ENCODE measurements around the gene TSPAN9. TPM values are rescaled to one million over a fixed set of nuclear protein-coding genes. Genes with fewer than 3 reads are reported as not detected.

TSPAN9 gene
- total and polyA plus RNA-seq, 4 experiments from 2014 or later, result 0.67 to 0.84 TPM; not detected in 2

DNA sequence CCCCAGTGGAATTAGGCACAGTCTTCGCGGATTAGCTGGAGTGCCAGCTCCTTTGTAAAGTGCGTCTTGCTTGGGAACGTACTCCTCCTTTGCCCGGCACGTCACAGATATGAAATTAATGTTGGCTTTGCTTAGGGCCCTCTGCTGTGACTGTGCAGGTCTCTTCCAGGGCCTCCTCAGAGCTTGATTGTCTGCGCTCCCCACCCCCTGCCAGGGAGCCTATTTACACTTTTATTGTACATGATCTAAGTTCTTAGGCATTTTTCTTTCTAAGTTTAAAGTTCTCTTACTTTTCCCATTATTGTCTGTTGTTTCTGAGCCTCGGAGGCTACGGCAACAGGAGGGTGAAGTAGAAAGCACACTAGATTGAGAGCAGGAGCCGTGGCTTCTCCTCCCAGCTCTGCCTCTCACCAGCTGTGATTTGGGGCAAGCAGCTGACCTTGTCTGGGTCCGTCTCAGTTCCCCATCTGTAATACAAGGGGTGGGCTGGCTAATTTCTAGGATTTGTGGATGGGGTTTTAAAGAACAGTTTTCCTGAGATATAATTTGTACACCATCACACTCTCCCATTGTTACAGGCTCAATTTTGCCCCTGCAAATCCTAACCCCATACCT lies 81.8 kb downstream of the TSPAN9 start:
- no peaks in the 10 kb centered on the region for H3K36me3 Mint-ChIP-seq
- H3K4me3 ChIP-seq (ENCODE audit: low read length in 2 of 2), result no peak overlapping the region
- no peak overlapping the region for H3K4me3 Mint-ChIP-seq
- CTCF ChIA-PET (ENCODE audit: partially characterized antibody), result interaction anchor here (1.7 kb wide), 1 partner anchor 8 kb away, joined by 3 read pairs; no protein-coding TSS in a partner anchor
- no peak for DNase-seq
- peaks cover 0 to 13% of the 10 kb centered on the region in 2 donors for H3K27me3 Mint-ChIP-seq
- H3K36me3 ChIP-seq (ENCODE audit: insufficient read depth, low read length), result no peaks in the 10 kb centered on the region
- H3K27me3 ChIP-seq (ENCODE audit: insufficient read depth, low read length), result no peaks in the 10 kb centered on the region
- no peak overlapping the region for H3K27ac Mint-ChIP-seq
- H3K4me1 Mint-ChIP-seq, result no peaks in the 10 kb centered on the region
- POLR2A ChIA-PET (ENCODE audit: partially characterized antibody), result no interaction called here
- peaks cover 0 to 6% (median under 1%) of the 10 kb centered on the region in 8 donors for H3K9me3 Mint-ChIP-seq
- intact Hi-C loops (cut with micrococcal nuclease), result no loop called here
- no peaks in the 10 kb centered on the region for H3K9me3 ChIP-seq (ENCODE audit: control insufficient read depth in 1 of 2, low read length in 2 of 2)
- no peak overlapping the region for H3K27ac ChIP-seq (ENCODE audit: low read depth, low read length)
- H3K4me1 ChIP-seq (ENCODE audit: insufficient read depth, low read length), result no peaks in the 10 kb centered on the region

DNA sequence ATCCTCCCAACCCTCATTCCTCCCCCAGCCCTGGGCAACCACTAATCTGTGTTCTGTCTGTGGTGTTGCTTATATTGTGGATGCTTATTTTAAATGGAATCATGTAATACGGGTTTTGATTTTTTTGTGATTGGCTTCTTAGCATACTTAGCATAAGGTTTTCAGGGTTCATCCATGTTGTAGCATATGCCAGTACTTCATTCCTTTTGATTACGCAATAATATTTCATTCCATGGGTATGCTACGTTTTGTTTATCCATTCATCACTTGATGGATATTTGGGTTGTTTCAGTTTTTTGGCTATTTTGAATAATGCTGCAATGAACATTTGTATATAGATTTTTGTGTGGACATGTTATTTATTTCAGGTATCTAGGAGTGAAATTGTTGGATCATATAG lies 82.9 kb downstream of the TSPAN9 start:
- CTCF ChIA-PET (ENCODE audit: partially characterized antibody), result no interaction called here
- POLR2A ChIA-PET (ENCODE audit: partially characterized antibody), result no interaction called here

DNA sequence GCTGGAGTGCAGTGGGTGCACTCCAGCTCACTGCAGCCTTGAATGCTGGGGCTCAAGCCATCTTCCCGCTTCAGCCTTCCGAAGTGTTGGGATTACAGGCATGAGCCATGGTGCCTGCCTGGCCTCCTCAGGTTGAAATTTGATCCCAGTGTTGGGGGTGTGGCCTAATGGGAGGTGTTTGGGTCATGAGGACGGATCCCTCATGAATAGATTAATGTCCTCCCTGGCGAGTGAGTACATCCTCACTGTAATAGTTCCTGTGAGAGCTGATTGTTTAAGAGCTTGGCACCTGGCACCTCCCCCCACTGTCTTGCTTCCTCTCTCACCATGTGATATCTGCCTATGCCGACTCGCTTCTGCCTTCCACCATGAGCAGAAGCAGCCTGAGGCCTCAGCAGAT lies 84.7 kb downstream of the TSPAN9 start:
- Histone ChIP-seq H3K4me1 (ENCODE audit: insufficient read depth, low read length) (no peaks in the 10 kb centered on the region), H3K27ac (ENCODE audit: low read depth, low read length) (no peak overlapping the region), H3K27me3 (ENCODE audit: insufficient read depth, low read length) (no peaks in the 10 kb centered on the region), H3K36me3 (ENCODE audit: insufficient read depth, low read length) (no peaks in the 10 kb centered on the region), H3K4me3 (ENCODE audit: low read length in 2 of 2) (no peak overlapping the region), H3K9me3 (ENCODE audit: control insufficient read depth in 1 of 2, low read length in 2 of 2) (no peaks in the 10 kb centered on the region)
- Mint-ChIP-seq H3K27ac (no peak overlapping the region), H3K27me3 (peaks cover 0 to 15% of the 10 kb centered on the region in 2 donors), H3K4me3 (no peak overlapping the region), H3K9me3 (peaks cover 0 to 6% (median under 1%) of the 10 kb centered on the region in 8 donors), H3K36me3 (no peaks in the 10 kb centered on the region), H3K4me1 (no peaks in the 10 kb centered on the region)
- intact Hi-C loops (cut with micrococcal nuclease), result no loop called here
- no peak for DNase-seq
- ChIA-PET CTCF (ENCODE audit: partially characterized antibody) (no interaction called here), POLR2A (ENCODE audit: partially characterized antibody) (no interaction called here)

More for the DNA sequence above, 82.9 kb downstream of the TSPAN9 start:
- no peaks in the 10 kb centered on the region for H3K36me3 Mint-ChIP-seq
- Histone ChIP-seq H3K4me3 (ENCODE audit: low read length in 2 of 2) (no peak overlapping the region), H3K9me3 (ENCODE audit: control insufficient read depth in 1 of 2, low read length in 2 of 2) (no peaks in the 10 kb centered on the region), H3K36me3 (ENCODE audit: insufficient read depth, low read length) (no peaks in the 10 kb centered on the region), H3K27ac (ENCODE audit: low read depth, low read length) (no peak overlapping the region), H3K27me3 (ENCODE audit: insufficient read depth, low read length) (no peaks in the 10 kb centered on the region), H3K4me1 (ENCODE audit: insufficient read depth, low read length) (no peaks in the 10 kb centered on the region)
- H3K27ac Mint-ChIP-seq, result no peak overlapping the region
- H3K4me1 Mint-ChIP-seq, result no peaks in the 10 kb centered on the region
- DNase-seq, result no peak
- H3K9me3 Mint-ChIP-seq, result peaks cover 0 to 6% (median under 1%) of the 10 kb centered on the region in 8 donors
- no peak overlapping the region for H3K4me3 Mint-ChIP-seq
- peaks cover 0 to 15% of the 10 kb centered on the region in 2 donors for H3K27me3 Mint-ChIP-seq
- intact Hi-C loops (cut with micrococcal nuclease), result no loop called here

DNA sequence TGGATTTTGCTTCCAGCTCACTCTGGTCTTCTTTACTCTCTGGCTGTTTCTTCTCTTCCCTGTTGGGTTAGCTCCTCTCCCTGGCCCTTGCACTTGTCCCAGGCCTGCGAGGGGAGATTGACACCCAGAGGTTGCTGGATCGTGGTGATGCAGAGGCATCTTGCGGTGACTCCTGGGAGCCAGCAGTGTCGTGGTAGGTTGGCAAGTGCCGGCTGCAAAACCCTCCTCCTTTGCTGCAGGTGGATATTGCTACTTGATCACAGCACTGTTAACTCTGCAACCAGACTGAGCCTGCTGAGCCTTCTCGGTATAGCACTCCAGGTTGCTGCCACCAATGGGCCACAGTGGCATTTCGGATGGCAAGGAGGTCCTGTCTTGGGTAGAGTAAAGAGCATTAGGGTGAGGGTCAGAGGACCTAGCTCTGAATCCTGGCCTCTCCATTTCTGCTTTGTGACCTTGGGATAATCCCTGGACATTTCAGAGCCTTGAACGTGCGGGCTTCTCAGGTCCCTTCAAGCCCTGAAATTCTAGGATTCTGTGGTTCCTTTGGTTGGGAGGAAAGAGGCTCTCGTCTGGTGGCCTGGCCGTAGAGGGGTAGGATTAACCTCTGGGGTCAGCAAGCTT lies 87.4 kb downstream of the TSPAN9 start:
- Histone ChIP-seq H3K4me1 (ENCODE audit: insufficient read depth, low read length) (no peaks in the 10 kb centered on the region), H3K27me3 (ENCODE audit: insufficient read depth, low read length) (no peaks in the 10 kb centered on the region), H3K36me3 (ENCODE audit: insufficient read depth, low read length) (no peaks in the 10 kb centered on the region), H3K27ac (ENCODE audit: low read depth, low read length) (no peak overlapping the region), H3K9me3 (ENCODE audit: control insufficient read depth in 1 of 2, low read length in 2 of 2) (no peaks in the 10 kb centered on the region), H3K4me3 (ENCODE audit: low read length in 2 of 2) (no peak overlapping the region)
- no peak for DNase-seq
- Mint-ChIP-seq H3K4me1 (peaks cover 0 to 2% (median 0%) of the 10 kb centered on the region in 4 donors), H3K27ac (no peak overlapping the region), H3K9me3 (peaks cover 0 to 6% (median under 1%) of the 10 kb centered on the region in 8 donors), H3K4me3 (no peak overlapping the region), H3K36me3 (no peaks in the 10 kb centered on the region), H3K27me3 (peaks cover 0 to 21% of the 10 kb centered on the region in 2 donors)
- intact Hi-C loops (cut with micrococcal nuclease), result no loop called here
- CTCF ChIA-PET (ENCODE audit: partially characterized antibody), result interaction anchor here (0.6 kb wide), 1 partner anchor 1618 kb away, joined by 3 read pairs; no protein-coding TSS in a partner anchor
- POLR2A ChIA-PET (ENCODE audit: partially characterized antibody), result no interaction called here

DNA sequence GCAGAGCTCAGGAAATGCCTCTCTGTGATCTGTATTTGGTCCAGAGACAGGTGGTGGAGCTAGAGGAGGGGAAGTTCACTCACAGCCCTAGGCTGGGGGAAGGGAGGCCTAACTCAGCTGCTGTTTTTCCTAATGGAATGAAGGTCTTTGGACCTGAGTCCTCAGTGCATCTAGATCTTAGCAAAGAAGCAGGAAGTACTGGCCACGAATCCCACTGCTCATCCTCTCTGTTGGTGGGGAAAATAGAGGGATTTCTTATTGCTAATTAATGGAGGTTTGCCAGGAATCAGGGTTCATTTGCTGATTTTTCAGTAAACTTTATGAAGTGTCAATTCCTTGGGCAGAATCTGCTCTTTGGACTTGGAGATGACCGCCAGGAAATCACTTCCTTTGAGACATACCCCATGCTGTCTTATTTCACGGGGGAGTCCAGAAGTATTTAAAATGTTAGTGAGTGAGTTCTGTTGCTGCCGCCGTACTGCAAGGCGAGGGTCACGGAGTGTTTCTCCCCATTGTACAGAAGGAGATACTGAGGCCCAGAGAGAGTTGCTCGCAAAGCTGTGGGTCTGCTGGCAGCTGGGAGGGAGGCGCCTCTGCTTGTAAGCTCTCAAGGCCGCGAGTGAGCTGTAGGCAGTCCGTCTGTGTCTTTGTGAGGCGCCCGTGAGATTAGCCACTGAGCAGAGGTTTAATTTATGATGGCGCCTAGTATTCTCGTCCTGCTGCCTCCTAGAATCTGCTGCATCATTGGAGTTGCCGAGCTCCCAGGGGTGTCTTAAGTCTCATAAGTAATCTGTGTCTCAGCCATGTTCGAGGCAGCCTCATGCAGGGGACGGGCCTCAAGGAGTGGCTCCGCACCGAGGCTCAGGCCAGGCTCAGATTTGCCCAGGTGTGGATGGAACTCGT lies 88.2 kb downstream of the TSPAN9 start:
- no peaks in the 10 kb centered on the region for H3K27me3 ChIP-seq (ENCODE audit: insufficient read depth, low read length)
- intact Hi-C loops (cut with micrococcal nuclease), result no loop called here
- Mint-ChIP-seq H3K27me3 (peaks cover 0 to 21% of the 10 kb centered on the region in 2 donors), H3K4me3 (no peak overlapping the region), H3K27ac (no peak overlapping the region), H3K36me3 (no peaks in the 10 kb centered on the region), H3K9me3 (peaks cover 0 to 3% (median under 1%) of the 10 kb centered on the region in 8 donors), H3K4me1 (peaks cover 0 to 2% (median 0%) of the 10 kb centered on the region in 4 donors)
- no peaks in the 10 kb centered on the region for H3K36me3 ChIP-seq (ENCODE audit: insufficient read depth, low read length)
- ChIA-PET POLR2A (ENCODE audit: partially characterized antibody) (no interaction called here), CTCF (ENCODE audit: partially characterized antibody) (no interaction called here)
- H3K4me1 ChIP-seq (ENCODE audit: insufficient read depth, low read length), result no peaks in the 10 kb centered on the region
- no peak overlapping the region for H3K27ac ChIP-seq (ENCODE audit: low read depth, low read length)
- no peak overlapping the region for H3K4me3 ChIP-seq (ENCODE audit: low read length in 2 of 2)
- DNase-seq, result no peak
- no peaks in the 10 kb centered on the region for H3K9me3 ChIP-seq (ENCODE audit: control insufficient read depth in 1 of 2, low read length in 2 of 2)

DNA sequence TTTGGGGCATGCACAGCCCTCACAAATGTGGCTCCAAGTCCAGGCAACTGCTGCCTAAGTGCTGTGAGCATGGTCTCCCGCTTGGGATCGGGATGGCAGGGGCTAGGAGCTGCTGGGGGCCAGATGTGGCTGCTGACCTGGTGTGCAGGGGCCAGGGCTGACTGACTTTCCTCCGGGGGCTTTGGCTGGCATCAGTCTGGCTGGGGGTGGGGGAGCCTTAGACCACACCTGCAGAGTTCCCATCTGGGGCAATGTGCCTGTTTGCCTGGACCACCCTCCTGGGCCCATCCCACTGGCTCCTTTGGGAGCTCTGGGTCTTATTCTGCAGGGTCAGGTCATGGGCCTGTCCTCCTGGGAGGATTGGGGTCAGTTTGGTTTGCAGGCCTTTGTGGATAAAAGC lies 90.5 kb downstream of the TSPAN9 start:
- Histone ChIP-seq H3K27me3 (ENCODE audit: insufficient read depth, low read length) (no peaks in the 10 kb centered on the region), H3K27ac (ENCODE audit: low read depth, low read length) (no peak overlapping the region), H3K36me3 (ENCODE audit: insufficient read depth, low read length) (no peaks in the 10 kb centered on the region), H3K9me3 (ENCODE audit: control insufficient read depth in 1 of 2, low read length in 2 of 2) (no peaks in the 10 kb centered on the region), H3K4me3 (ENCODE audit: low read length in 2 of 2) (no peak overlapping the region), H3K4me1 (ENCODE audit: insufficient read depth, low read length) (no peaks in the 10 kb centered on the region)
- no peaks in the 10 kb centered on the region for H3K9me3 Mint-ChIP-seq
- CTCF ChIA-PET (ENCODE audit: partially characterized antibody), result interaction anchor here (1.0 to 1.3 kb wide), 2 partner anchors 9 to 133 kb away, joined by 3 read pairs; no protein-coding TSS in a partner anchor
- DNase-seq, result no peak
- intact Hi-C loops (cut with micrococcal nuclease), result no loop called here
- H3K36me3 Mint-ChIP-seq, result no peaks in the 10 kb centered on the region
- H3K27ac Mint-ChIP-seq, result no peak overlapping the region
- POLR2A ChIA-PET (ENCODE audit: partially characterized antibody), result no interaction called here
- H3K4me1 Mint-ChIP-seq, result peaks cover 0 to 2% (median 0%) of the 10 kb centered on the region in 4 donors
- no peak overlapping the region for H3K4me3 Mint-ChIP-seq
- peaks cover 0 to 22% of the 10 kb centered on the region in 2 donors for H3K27me3 Mint-ChIP-seq
